Measurements from ENCODE around the gene SLC35B3.

DNA sequence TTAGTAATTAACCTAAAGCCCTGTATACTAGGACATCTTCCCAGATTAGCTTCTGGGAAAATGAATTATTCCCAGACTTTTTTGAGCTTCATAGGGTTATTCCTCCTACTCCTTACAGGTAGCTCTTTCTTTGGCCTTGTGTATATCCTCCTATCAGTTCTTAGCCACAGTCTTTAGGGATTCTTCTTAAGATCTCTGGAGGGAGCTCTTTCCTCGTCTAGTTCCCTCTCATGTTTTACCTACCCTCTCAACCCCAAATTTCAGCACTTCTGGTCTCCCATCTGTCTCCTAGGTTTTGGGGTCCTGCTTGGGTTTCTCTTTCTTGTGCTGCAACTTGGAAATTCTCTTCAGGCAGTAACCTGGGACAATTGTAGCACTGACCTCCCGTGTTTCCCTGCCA lies 46.4 kb upstream of the SLC35B3 start:
- TF ChIP-seq, protein P1, sequence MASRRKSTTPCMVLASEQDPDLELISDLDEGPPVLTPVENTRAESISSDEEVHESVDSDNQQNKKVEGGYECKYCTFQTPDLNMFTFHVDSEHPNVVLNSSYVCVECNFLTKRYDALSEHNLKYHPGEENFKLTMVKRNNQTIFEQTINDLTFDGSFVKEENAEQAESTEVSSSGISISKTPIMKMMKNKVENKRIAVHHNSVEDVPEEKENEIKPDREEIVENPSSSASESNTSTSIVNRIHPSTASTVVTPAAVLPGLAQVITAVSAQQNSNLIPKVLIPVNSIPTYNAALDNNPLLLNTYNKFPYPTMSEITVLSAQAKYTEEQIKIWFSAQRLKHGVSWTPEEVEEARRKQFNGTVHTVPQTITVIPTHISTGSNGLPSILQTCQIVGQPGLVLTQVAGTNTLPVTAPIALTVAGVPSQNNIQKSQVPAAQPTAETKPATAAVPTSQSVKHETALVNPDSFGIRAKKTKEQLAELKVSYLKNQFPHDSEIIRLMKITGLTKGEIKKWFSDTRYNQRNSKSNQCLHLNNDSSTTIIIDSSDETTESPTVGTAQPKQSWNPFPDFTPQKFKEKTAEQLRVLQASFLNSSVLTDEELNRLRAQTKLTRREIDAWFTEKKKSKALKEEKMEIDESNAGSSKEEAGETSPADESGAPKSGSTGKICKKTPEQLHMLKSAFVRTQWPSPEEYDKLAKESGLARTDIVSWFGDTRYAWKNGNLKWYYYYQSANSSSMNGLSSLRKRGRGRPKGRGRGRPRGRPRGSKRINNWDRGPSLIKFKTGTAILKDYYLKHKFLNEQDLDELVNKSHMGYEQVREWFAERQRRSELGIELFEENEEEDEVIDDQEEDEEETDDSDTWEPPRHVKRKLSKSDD (conservative IDR thresholded peaks at IDR 0.05; ENCODE audit: low read length): no peak
- TF ChIP-seq, protein P2, sequence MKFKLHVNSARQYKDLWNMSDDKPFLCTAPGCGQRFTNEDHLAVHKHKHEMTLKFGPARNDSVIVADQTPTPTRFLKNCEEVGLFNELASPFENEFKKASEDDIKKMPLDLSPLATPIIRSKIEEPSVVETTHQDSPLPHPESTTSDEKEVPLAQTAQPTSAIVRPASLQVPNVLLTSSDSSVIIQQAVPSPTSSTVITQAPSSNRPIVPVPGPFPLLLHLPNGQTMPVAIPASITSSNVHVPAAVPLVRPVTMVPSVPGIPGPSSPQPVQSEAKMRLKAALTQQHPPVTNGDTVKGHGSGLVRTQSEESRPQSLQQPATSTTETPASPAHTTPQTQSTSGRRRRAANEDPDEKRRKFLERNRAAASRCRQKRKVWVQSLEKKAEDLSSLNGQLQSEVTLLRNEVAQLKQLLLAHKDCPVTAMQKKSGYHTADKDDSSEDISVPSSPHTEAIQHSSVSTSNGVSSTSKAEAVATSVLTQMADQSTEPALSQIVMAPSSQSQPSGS (CRISPR knock-in tag; IDR thresholded peaks at IDR 0.05): no peak
- no peak for TF ChIP-seq TEAD4 (IDR thresholded peaks at IDR 0.05; ENCODE audit: low read length)
- TF ChIP-seq TEAD4 (CRISPR knock-in tag; IDR thresholded peaks at IDR 0.05; ENCODE audit: borderline replicate concordance): no peak
- no peak for TF ChIP-seq MCM3 (IDR thresholded peaks at IDR 0.05)
- TF ChIP-seq, protein P3, sequence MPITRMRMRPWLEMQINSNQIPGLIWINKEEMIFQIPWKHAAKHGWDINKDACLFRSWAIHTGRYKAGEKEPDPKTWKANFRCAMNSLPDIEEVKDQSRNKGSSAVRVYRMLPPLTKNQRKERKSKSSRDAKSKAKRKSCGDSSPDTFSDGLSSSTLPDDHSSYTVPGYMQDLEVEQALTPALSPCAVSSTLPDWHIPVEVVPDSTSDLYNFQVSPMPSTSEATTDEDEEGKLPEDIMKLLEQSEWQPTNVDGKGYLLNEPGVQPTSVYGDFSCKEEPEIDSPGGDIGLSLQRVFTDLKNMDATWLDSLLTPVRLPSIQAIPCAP (CRISPR knock-in tag; IDR thresholded peaks at IDR 0.05; ENCODE audit: borderline replicate concordance): no peak
- TF ChIP-seq MAFK (IDR thresholded peaks at IDR 0.05; ENCODE audit: low read length): no peak
- no peak for TF ChIP-seq RCOR1 (IDR thresholded peaks at IDR 0.05; ENCODE audit: borderline replicate concordance in 1 of 2, low read depth in 2 of 2, low read length in 2 of 2)
- TF ChIP-seq, protein P4, sequence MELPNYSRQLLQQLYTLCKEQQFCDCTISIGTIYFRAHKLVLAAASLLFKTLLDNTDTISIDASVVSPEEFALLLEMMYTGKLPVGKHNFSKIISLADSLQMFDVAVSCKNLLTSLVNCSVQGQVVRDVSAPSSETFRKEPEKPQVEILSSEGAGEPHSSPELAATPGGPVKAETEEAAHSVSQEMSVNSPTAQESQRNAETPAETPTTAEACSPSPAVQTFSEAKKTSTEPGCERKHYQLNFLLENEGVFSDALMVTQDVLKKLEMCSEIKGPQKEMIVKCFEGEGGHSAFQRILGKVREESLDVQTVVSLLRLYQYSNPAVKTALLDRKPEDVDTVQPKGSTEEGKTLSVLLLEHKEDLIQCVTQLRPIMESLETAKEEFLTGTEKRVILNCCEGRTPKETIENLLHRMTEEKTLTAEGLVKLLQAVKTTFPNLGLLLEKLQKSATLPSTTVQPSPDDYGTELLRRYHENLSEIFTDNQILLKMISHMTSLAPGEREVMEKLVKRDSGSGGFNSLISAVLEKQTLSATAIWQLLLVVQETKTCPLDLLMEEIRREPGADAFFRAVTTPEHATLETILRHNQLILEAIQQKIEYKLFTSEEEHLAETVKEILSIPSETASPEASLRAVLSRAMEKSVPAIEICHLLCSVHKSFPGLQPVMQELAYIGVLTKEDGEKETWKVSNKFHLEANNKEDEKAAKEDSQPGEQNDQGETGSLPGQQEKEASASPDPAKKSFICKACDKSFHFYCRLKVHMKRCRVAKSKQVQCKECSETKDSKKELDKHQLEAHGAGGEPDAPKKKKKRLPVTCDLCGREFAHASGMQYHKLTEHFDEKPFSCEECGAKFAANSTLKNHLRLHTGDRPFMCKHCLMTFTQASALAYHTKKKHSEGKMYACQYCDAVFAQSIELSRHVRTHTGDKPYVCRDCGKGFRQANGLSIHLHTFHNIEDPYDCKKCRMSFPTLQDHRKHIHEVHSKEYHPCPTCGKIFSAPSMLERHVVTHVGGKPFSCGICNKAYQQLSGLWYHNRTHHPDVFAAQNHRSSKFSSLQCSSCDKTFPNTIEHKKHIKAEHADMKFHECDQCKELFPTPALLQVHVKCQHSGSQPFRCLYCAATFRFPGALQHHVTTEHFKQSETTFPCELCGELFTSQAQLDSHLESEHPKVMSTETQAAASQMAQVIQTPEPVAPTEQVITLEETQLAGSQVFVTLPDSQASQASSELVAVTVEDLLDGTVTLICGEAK (IDR thresholded peaks at IDR 0.05): no peak
- TF ChIP-seq, protein P4 (CRISPR knock-in tag; IDR thresholded peaks at IDR 0.05): no peak
- no peak for TF ChIP-seq ZNF717 (CRISPR knock-in tag; IDR thresholded peaks at IDR 0.05)
- TF ChIP-seq, protein P5, sequence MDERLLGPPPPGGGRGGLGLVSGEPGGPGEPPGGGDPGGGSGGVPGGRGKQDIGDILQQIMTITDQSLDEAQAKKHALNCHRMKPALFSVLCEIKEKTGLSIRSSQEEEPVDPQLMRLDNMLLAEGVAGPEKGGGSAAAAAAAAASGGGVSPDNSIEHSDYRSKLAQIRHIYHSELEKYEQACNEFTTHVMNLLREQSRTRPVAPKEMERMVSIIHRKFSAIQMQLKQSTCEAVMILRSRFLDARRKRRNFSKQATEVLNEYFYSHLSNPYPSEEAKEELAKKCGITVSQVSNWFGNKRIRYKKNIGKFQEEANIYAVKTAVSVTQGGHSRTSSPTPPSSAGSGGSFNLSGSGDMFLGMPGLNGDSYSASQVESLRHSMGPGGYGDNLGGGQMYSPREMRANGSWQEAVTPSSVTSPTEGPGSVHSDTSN (CRISPR knock-in tag; IDR thresholded peaks at IDR 0.05; ENCODE audit: low read depth): no peak
- TF ChIP-seq, protein P5 (tag; conservative IDR thresholded peaks at IDR 0.05; ENCODE audit: low read depth): no peak
- TF ChIP-seq ZNF134 (CRISPR knock-in tag; conservative IDR thresholded peaks at IDR 0.05): no peak

All from K562 (cell line).